ENCODE results near the gene FGF6.

DNA sequence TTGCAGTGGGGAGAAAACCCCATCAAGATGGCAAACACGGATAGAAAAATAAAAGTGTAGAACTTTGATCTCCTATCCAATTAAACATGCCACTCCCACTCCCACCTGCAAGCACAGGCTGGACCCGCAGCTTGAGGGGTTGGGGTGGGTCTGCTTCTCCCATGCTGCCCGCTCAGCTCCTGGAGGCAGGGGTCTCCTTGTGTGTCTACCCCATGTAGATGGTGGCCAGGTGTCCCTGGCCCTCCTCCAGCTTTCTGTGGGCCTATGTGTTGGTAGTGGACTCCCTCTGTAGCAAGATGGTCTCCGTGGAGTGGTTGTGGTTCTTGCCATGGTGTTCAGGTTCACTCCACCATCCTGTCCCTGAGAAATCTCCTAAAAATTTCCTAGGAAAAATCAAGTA is 42.6 kb downstream of the FGF6 start:
- TF ChIP-seq EZH2 (IDR thresholded peaks at IDR 0.05; ENCODE audit: low read depth), result no peak
- TF ChIP-seq, protein P1, sequence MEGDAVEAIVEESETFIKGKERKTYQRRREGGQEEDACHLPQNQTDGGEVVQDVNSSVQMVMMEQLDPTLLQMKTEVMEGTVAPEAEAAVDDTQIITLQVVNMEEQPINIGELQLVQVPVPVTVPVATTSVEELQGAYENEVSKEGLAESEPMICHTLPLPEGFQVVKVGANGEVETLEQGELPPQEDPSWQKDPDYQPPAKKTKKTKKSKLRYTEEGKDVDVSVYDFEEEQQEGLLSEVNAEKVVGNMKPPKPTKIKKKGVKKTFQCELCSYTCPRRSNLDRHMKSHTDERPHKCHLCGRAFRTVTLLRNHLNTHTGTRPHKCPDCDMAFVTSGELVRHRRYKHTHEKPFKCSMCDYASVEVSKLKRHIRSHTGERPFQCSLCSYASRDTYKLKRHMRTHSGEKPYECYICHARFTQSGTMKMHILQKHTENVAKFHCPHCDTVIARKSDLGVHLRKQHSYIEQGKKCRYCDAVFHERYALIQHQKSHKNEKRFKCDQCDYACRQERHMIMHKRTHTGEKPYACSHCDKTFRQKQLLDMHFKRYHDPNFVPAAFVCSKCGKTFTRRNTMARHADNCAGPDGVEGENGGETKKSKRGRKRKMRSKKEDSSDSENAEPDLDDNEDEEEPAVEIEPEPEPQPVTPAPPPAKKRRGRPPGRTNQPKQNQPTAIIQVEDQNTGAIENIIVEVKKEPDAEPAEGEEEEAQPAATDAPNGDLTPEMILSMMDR (conservative IDR thresholded peaks at IDR 0.05), result no peak
